Measurements from ENCODE around the gene ATP2A3. TPM values are rescaled to one million over a fixed set of nuclear protein-coding genes. Genes with fewer than 3 reads are reported as not detected.

ATP2A3 gene
- total and polyA plus RNA-seq, 4 experiments from 2014 or later, result 34.4 to 177 (median 123) TPM

- peak overlapping the region; percentile 16 for H3K27ac ChIP-seq (ENCODE audit: low read depth, low read length)
- H3K36me3 Mint-ChIP-seq, result no peaks in the 10 kb centered on the region
- DNase-seq, result peak in 1 of 5 donors; percentile 19
- H3K4me3 Mint-ChIP-seq, result peak overlapping the region; percentile 57 to 88 (median 87)
- intact Hi-C loops (cut with micrococcal nuclease), result no loop called here
- no peaks in the 10 kb centered on the region for H3K36me3 ChIP-seq (ENCODE audit: insufficient read depth, low read length)
- no peaks in the 10 kb centered on the region for H3K9me3 Mint-ChIP-seq
- CTCF ChIA-PET (ENCODE audit: partially characterized antibody), result interaction anchor here (2.0 kb wide), 1 partner anchor 26 kb away, joined by 4 read pairs; no protein-coding TSS in a partner anchor
- peaks cover 32 to 61% (median 39%) of the 10 kb centered on the region in 4 donors for H3K4me1 Mint-ChIP-seq
- peaks cover 36% of the 10 kb centered on the region for H3K4me1 ChIP-seq (ENCODE audit: insufficient read depth, low read length)
- no peaks in the 10 kb centered on the region for H3K9me3 ChIP-seq (ENCODE audit: control insufficient read depth in 1 of 2, low read length in 2 of 2)
- H3K27ac Mint-ChIP-seq, result peak overlapping the region; percentile 60 to 89 (median 73)
- POLR2A ChIA-PET (ENCODE audit: partially characterized antibody), result no interaction called here
- no peaks in the 10 kb centered on the region for H3K27me3 Mint-ChIP-seq
- peak overlapping the region; percentile 36 to 65 for H3K4me3 ChIP-seq (ENCODE audit: low read length in 2 of 2)
- no peaks in the 10 kb centered on the region for H3K27me3 ChIP-seq (ENCODE audit: insufficient read depth, low read length)
These were observed 72.6 kb downstream of the ATP2A3 start for GRCh38 chr17:3891626-3892094.

- H3K4me1 ChIP-seq (ENCODE audit: insufficient read depth, low read length), result peaks cover 41% of the 10 kb centered on the region
- Mint-ChIP-seq H3K27ac (peak overlapping the region in 6 of 7 donors; percentile 60 to 81 (median 72)), H3K27me3 (no peaks in the 10 kb centered on the region), H3K36me3 (no peaks in the 10 kb centered on the region), H3K9me3 (no peaks in the 10 kb centered on the region), H3K4me3 (peak overlapping the region in 7 of 8 donors; percentile 57 to 88 (median 87)), H3K4me1 (peaks cover 33 to 69% (median 46%) of the 10 kb centered on the region in 4 donors)
- CTCF ChIA-PET (ENCODE audit: partially characterized antibody), result interaction anchor here (0.9 to 2.0 kb wide), 2 partner anchors 25 to 114 kb away, joined by 3 to 4 read pairs; no protein-coding TSS in a partner anchor
- DNase-seq, result peak in 1 of 5 donors; percentile 26
- no peaks in the 10 kb centered on the region for H3K9me3 ChIP-seq (ENCODE audit: control insufficient read depth in 1 of 2, low read length in 2 of 2)
- H3K27ac ChIP-seq (ENCODE audit: low read depth, low read length), result no peak overlapping the region
- POLR2A ChIA-PET (ENCODE audit: partially characterized antibody), result no interaction called here
- no peak overlapping the region for H3K4me3 ChIP-seq (ENCODE audit: low read length in 2 of 2)
- H3K36me3 ChIP-seq (ENCODE audit: insufficient read depth, low read length), result no peaks in the 10 kb centered on the region
- intact Hi-C loops (cut with micrococcal nuclease), result no loop called here
- no peaks in the 10 kb centered on the region for H3K27me3 ChIP-seq (ENCODE audit: insufficient read depth, low read length)
These were observed 73.4 kb downstream of the ATP2A3 start for GRCh38 chr17:3890878-3891219.

GRCh38 chr17:3890082-3890877, 74.0 kb downstream of the ATP2A3 start:
- no peak overlapping the region for H3K27ac ChIP-seq (ENCODE audit: low read depth, low read length)
- ChIA-PET CTCF (ENCODE audit: partially characterized antibody) (interaction anchor here (0.9 to 2.0 kb wide), 3 partner anchors 25 to 115 kb away, joined by 3 to 5 read pairs (median 4); no protein-coding TSS in a partner anchor), POLR2A (ENCODE audit: partially characterized antibody) (no interaction called here)
- Mint-ChIP-seq H3K4me1 (peaks cover 33 to 70% (median 46%) of the 10 kb centered on the region in 4 donors), H3K9me3 (no peaks in the 10 kb centered on the region), H3K36me3 (no peaks in the 10 kb centered on the region), H3K27ac (peak overlapping the region in 6 of 7 donors; percentile 55 to 81 (median 72)), H3K4me3 (peak overlapping the region in 3 of 8 donors; percentile 10 to 44 (median 35)), H3K27me3 (no peaks in the 10 kb centered on the region)
- no peaks in the 10 kb centered on the region for H3K27me3 ChIP-seq (ENCODE audit: insufficient read depth, low read length)
- peak in 1 of 5 donors; percentile 9 for DNase-seq
- H3K4me3 ChIP-seq (ENCODE audit: low read length in 2 of 2), result no peak overlapping the region
- H3K9me3 ChIP-seq (ENCODE audit: control insufficient read depth in 1 of 2, low read length in 2 of 2), result no peaks in the 10 kb centered on the region
- intact Hi-C loops (cut with micrococcal nuclease), result no loop called here
- peaks cover 41% of the 10 kb centered on the region for H3K4me1 ChIP-seq (ENCODE audit: insufficient read depth, low read length)
- no peaks in the 10 kb centered on the region for H3K36me3 ChIP-seq (ENCODE audit: insufficient read depth, low read length)

- DNase-seq, result peak in 1 of 5 donors; percentile 33
- Histone ChIP-seq H3K27me3 (ENCODE audit: insufficient read depth, low read length) (no peaks in the 10 kb centered on the region), H3K27ac (ENCODE audit: low read depth, low read length) (no peak overlapping the region), H3K4me1 (ENCODE audit: insufficient read depth, low read length) (peaks cover 41% of the 10 kb centered on the region), H3K9me3 (ENCODE audit: control insufficient read depth in 1 of 2, low read length in 2 of 2) (no peaks in the 10 kb centered on the region), H3K4me3 (ENCODE audit: low read length in 2 of 2) (no peak overlapping the region), H3K36me3 (ENCODE audit: insufficient read depth, low read length) (no peaks in the 10 kb centered on the region)
- Mint-ChIP-seq H3K9me3 (no peaks in the 10 kb centered on the region), H3K36me3 (peaks cover 0 to 2% of the 10 kb centered on the region in 2 donors), H3K27ac (peak overlapping the region in 1 of 7 donors; percentile 41), H3K4me1 (peaks cover 33 to 75% (median 46%) of the 10 kb centered on the region in 4 donors), H3K27me3 (no peaks in the 10 kb centered on the region), H3K4me3 (peak overlapping the region in 1 of 8 donors; percentile 20)
- intact Hi-C loops (cut with micrococcal nuclease), result no loop called here
- POLR2A ChIA-PET (ENCODE audit: partially characterized antibody), result no interaction called here
- CTCF ChIA-PET (ENCODE audit: partially characterized antibody), result interaction anchor here (1.1 to 1.2 kb wide), 2 partner anchors 25 to 26 kb away, joined by 3 to 5 read pairs; no protein-coding TSS in a partner anchor
These were observed 74.8 kb downstream of the ATP2A3 start for GRCh38 chr17:3889325-3890012.

GRCh38 chr17:3888343-3889171, 75.7 kb downstream of the ATP2A3 start:
- Histone ChIP-seq H3K4me3 (ENCODE audit: low read length in 2 of 2) (no peak overlapping the region), H3K27ac (ENCODE audit: low read depth, low read length) (no peak overlapping the region), H3K27me3 (ENCODE audit: insufficient read depth, low read length) (no peaks in the 10 kb centered on the region), H3K4me1 (ENCODE audit: insufficient read depth, low read length) (peaks cover 35% of the 10 kb centered on the region), H3K9me3 (ENCODE audit: control insufficient read depth in 1 of 2, low read length in 2 of 2) (no peaks in the 10 kb centered on the region), H3K36me3 (ENCODE audit: insufficient read depth, low read length) (no peaks in the 10 kb centered on the region)
- H3K27me3 Mint-ChIP-seq, result no peaks in the 10 kb centered on the region
- DNase-seq, result no peak
- H3K4me3 Mint-ChIP-seq, result no peak overlapping the region
- H3K27ac Mint-ChIP-seq, result peak overlapping the region in 3 of 7 donors; percentile 12 to 86 (median 41)
- no peaks in the 10 kb centered on the region for H3K9me3 Mint-ChIP-seq
- intact Hi-C loops (cut with micrococcal nuclease), result no loop called here
- ChIA-PET CTCF (ENCODE audit: partially characterized antibody) (interaction anchor here (1.2 kb wide), 1 partner anchor 26 kb away, joined by 3 read pairs; no protein-coding TSS in a partner anchor), POLR2A (ENCODE audit: partially characterized antibody) (no interaction called here)
- H3K36me3 Mint-ChIP-seq, result peaks cover 0 to 2% of the 10 kb centered on the region in 2 donors
- H3K4me1 Mint-ChIP-seq, result peaks cover 28 to 66% (median 39%) of the 10 kb centered on the region in 4 donors

GRCh38 chr17:3887804-3888203, 76.4 kb downstream of the ATP2A3 start:
- Mint-ChIP-seq H3K4me3 (peak overlapping the region in 3 of 8 donors; percentile 45 to 72 (median 49)), H3K9me3 (no peaks in the 10 kb centered on the region), H3K36me3 (peaks cover 0 to 3% of the 10 kb centered on the region in 2 donors), H3K27me3 (no peaks in the 10 kb centered on the region), H3K4me1 (peaks cover 25 to 61% (median 35%) of the 10 kb centered on the region in 4 donors), H3K27ac (peak overlapping the region in 5 of 7 donors; percentile 7 to 76 (median 31))
- DNase-seq, result peak in 1 of 5 donors; percentile 14
- H3K27ac ChIP-seq (ENCODE audit: low read depth, low read length), result no peak overlapping the region
- no peaks in the 10 kb centered on the region for H3K36me3 ChIP-seq (ENCODE audit: insufficient read depth, low read length)
- no peaks in the 10 kb centered on the region for H3K9me3 ChIP-seq (ENCODE audit: control insufficient read depth in 1 of 2, low read length in 2 of 2)
- intact Hi-C loops (cut with micrococcal nuclease), result no loop called here
- ChIA-PET POLR2A (ENCODE audit: partially characterized antibody) (no interaction called here), CTCF (ENCODE audit: partially characterized antibody) (interaction anchor here (0.6 kb wide), 1 partner anchor 61 kb away, joined by 3 read pairs; no protein-coding TSS in a partner anchor)
- no peak overlapping the region for H3K4me3 ChIP-seq (ENCODE audit: low read length in 2 of 2)
- no peaks in the 10 kb centered on the region for H3K27me3 ChIP-seq (ENCODE audit: insufficient read depth, low read length)
- H3K4me1 ChIP-seq (ENCODE audit: insufficient read depth, low read length), result peaks cover 32% of the 10 kb centered on the region
